ENCODE data around the gene PPM1J.

- no peak for TF ChIP-seq TAF1 (IDR thresholded peaks at IDR 0.05; ENCODE audit: low read depth, low read length)
- TF ChIP-seq POLR2A (IDR thresholded peaks at IDR 0.05; ENCODE audit: low read depth, low read length), result no peak
- TF ChIP-seq POLR2AphosphoS5 (IDR thresholded peaks at IDR 0.05; ENCODE audit: low read depth, low read length), result no peak
- TF ChIP-seq SPI1 (IDR thresholded peaks at IDR 0.05; ENCODE audit: low read depth, low read length), result no peak
- TF ChIP-seq PAX5 (IDR thresholded peaks at IDR 0.05; ENCODE audit: insufficient read depth, low read length, severe bottlenecking), result no peak
- no peak for TF ChIP-seq POU2F2 (IDR thresholded peaks at IDR 0.05; ENCODE audit: low read depth, low read length)
These were observed 7.1 kb downstream of the PPM1J start for GRCh38 chr1:112708002-112708448.
